GM18508 (cell line): Measurements from ENCODE around the gene KCTD11.

Source experiments
- ATAC-seq: cut with Tn5 transposase; IDR thresholded peaks from one replicate; pipeline ENCODE4 v1.9.1; 2021; ENCODE audit warnings: moderate number of reproducible peaks; ENCODE audit not compliant: insufficient read depth, unreplicated experiment

KCTD11 gene

GRCh38 chr17:7396147-7396546 is 44.2 kb downstream of the KCTD11 start:
- ATAC-seq, result no peak

GRCh38 chr17:7398612-7399011 is 46.6 kb downstream of the KCTD11 start:
- no peak for ATAC-seq

GRCh38 chr17:7403043-7403726 is 51.2 kb downstream of the KCTD11 start:
- ATAC-seq, result no peak

GRCh38 chr17:7403727-7403976 is 51.7 kb downstream of the KCTD11 start:
- ATAC-seq, result no peak

GRCh38 chr17:7403977-7404736 is 52.2 kb downstream of the KCTD11 start, which contains the start of gene TMEM256:
TSS of gene TMEM256 (minus strand) at chr17:7404097. CDS start at chr17:7404084, 13 bp downstream.
- ATAC-seq, result no peak
